Measurements from ENCODE around the gene COG6.

DNA sequence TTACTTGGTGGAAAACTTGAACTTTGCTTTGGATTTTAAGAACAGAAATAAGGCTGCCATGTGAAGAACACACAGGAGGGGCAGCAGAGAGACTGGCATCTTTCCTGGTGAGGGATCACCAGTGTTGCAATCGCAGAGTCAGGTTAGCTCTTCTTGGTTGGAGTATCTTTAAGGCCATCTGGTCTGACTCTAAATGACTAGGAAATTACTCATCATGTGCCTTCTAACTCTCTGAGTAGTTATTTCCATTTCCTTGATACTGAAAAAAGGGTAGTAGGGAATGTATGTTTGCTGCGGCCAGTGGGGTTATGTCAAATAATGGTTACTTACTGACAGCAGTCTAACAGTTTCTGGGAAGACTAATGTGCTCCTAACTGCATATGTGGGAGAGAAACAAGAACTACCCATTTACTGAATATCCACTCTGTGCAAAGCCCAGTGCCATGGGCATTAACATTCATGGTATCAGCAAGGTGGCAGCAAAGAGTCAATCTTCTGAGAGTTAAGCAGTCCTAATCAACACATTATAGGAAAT is 122.1 kb downstream of the COG6 start:
- TF ChIP-seq, protein P1, sequence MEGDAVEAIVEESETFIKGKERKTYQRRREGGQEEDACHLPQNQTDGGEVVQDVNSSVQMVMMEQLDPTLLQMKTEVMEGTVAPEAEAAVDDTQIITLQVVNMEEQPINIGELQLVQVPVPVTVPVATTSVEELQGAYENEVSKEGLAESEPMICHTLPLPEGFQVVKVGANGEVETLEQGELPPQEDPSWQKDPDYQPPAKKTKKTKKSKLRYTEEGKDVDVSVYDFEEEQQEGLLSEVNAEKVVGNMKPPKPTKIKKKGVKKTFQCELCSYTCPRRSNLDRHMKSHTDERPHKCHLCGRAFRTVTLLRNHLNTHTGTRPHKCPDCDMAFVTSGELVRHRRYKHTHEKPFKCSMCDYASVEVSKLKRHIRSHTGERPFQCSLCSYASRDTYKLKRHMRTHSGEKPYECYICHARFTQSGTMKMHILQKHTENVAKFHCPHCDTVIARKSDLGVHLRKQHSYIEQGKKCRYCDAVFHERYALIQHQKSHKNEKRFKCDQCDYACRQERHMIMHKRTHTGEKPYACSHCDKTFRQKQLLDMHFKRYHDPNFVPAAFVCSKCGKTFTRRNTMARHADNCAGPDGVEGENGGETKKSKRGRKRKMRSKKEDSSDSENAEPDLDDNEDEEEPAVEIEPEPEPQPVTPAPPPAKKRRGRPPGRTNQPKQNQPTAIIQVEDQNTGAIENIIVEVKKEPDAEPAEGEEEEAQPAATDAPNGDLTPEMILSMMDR (conservative IDR thresholded peaks at IDR 0.05; ENCODE audit: low read length): peak; percentile 52
- no peak for TF ChIP-seq EZH2phosphoT487 (IDR thresholded peaks at IDR 0.05; ENCODE audit: borderline replicate concordance)

Data from Loucy (cell line).